ENCODE data around the gene NAA10.

Gene NAA10

GRCh38 chrX:153921511-153922446 is 13.1 kb downstream of the NAA10 start:
- intact Hi-C loops (cut with DNase I): no loop called here
- DNase-seq: peak in 1 of 42 donors; percentile 28

GRCh38 chrX:153921070-153921469 is 13.8 kb downstream of the NAA10 start:
- intact Hi-C loops (cut with DNase I): no loop called here
- no peak for DNase-seq

GRCh38 chrX:153920546-153920945 is 14.3 kb downstream of the NAA10 start:
- DNase-seq: no peak
- intact Hi-C loops (cut with DNase I): no loop called here

- no peak for DNase-seq
- intact Hi-C loops (cut with DNase I): no loop called here
Observed at GRCh38 chrX:153919281-153919680, 15.6 kb downstream of the NAA10 start.

- DNase-seq: no peak
- intact Hi-C loops (cut with DNase I): no loop called here
Observed at GRCh38 chrX:153917869-153918268, 17.0 kb downstream of the NAA10 start.

- DNase-seq: no peak
- intact Hi-C loops (cut with DNase I): no loop called here
Observed at GRCh38 chrX:153913701-153914100, 21.1 kb downstream of the NAA10 start.

GRCh38 chrX:153913211-153913610 is 21.6 kb downstream of the NAA10 start:
- DNase-seq: no peak
- intact Hi-C loops (cut with DNase I): no loop called here

- DNase-seq: no peak
- intact Hi-C loops (cut with DNase I): no loop called here
Observed at GRCh38 chrX:153911798-153912197, 23.0 kb downstream of the NAA10 start.

GRCh38 chrX:153910446-153910845 is 24.4 kb downstream of the NAA10 start:
- intact Hi-C loops (cut with DNase I): no loop called here

GRCh38 chrX:153909980-153910360 is 24.9 kb downstream of the NAA10 start:
- DNase-seq: no peak
- intact Hi-C loops (cut with DNase I): no loop called here

More at GRCh38 chrX:153910446-153910845, 24.4 kb downstream of the NAA10 start:
- no peak for DNase-seq

GRCh38 chrX:153909024-153909979 is 25.5 kb downstream of the NAA10 start:
- intact Hi-C loops (cut with DNase I): no loop called here
- no peak for DNase-seq

GRCh38 chrX:153908219-153908860 is 26.5 kb downstream of the NAA10 start:
- intact Hi-C loops (cut with DNase I): no loop called here
- no peak for DNase-seq

GRCh38 chrX:153907456-153907855 is 27.4 kb downstream of the NAA10 start:
- DNase-seq: no peak
- intact Hi-C loops (cut with DNase I): no loop called here

GRCh38 chrX:153906126-153906917 is 28.5 kb downstream of the NAA10 start:
- intact Hi-C loops (cut with DNase I): no loop called here
- no peak for DNase-seq

- DNase-seq: no peak
- intact Hi-C loops (cut with DNase I): no loop called here
Observed at GRCh38 chrX:153905481-153906095, 29.2 kb downstream of the NAA10 start.

GRCh38 chrX:153903991-153904957 is 30.6 kb downstream of the NAA10 start, which contains the start of gene AVPR2:
TSS of gene AVPR2 (plus strand) at chrX:153904673. CDS start at chrX:153905146, 473 bp downstream.
- intact Hi-C loops (cut with DNase I): no loop called here
- DNase-seq: no peak

Data from head of caudate nucleus (tissue), 42 donors.